ENCODE results near the gene CCDC146.

- TF ChIP-seq POLR2A (IDR thresholded peaks at IDR 0.05) (no peak), CTCF (IDR thresholded peaks at IDR 0.05) (no peak), POLR2AphosphoS5 (IDR thresholded peaks at IDR 0.05) (no peak)
These were observed 198.9 kb downstream of the CCDC146 start for GRCh38 chr7:77321300-77321699.

Data from upper lobe of left lung (tissue), 4 donors.